DMS153 (cell line): ENCODE results near the gene HEXIM1.

ENCODE experiments used
- DNase-seq: peaks from one replicate; lab custom pipeline; 2025; lab: John Stamatoyannopoulos, UW

The HEXIM1 gene, protein sequence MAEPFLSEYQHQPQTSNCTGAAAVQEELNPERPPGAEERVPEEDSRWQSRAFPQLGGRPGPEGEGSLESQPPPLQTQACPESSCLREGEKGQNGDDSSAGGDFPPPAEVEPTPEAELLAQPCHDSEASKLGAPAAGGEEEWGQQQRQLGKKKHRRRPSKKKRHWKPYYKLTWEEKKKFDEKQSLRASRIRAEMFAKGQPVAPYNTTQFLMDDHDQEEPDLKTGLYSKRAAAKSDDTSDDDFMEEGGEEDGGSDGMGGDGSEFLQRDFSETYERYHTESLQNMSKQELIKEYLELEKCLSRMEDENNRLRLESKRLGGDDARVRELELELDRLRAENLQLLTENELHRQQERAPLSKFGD

DNA sequence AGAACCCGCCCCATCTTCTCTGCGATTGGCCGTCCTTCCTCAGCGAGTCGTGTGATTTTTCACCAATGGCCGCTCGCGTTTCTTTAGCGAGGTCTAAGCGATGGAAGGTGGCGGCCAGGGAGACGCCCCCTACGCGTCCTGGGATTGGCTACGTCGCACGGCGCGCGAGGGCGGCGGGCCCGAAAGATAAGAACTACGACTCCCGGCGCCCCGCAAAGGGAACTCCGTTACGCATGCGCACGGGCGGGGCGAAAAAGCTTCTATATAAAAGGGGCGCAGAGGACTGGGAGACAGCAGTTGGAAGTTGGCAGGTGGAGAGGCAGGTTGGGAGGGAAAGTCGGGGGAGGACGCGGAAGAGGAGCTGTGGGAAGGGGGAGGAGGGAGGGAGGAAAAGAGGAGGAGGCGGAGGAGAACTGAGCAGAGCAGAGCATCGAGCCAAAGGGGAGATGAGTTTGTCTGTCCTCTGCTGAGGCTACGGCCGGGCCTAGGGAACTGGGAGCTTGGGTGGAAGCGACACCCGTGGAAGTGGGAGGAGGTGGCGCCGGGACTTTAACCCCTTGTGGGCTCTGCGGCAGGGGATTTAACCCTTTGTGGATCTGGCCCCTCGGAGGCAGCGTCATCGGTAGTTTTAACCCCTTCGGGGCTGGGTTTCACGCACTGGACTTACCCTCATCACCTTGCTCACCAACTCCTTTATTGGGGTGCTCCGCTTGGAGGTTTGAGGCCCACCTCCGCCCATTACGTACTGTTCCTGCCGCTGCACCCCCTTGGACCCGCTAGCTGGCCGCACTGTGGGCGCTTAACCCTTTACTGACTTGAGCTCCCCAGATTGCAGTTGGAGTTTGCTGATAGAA is at the start of gene HEXIM1:
HEXIM1 (plus strand) TSS at position 293 of the 854 bp plus-strand sequence. CDS start 716 bp downstream, outside the sequence.
- DNase-seq: peak; percentile 100

GRCh38 chr17:45098869-45099616 is 49.2 kb upstream of the HEXIM1 start:
- peak; percentile 38 for DNase-seq

DNA sequence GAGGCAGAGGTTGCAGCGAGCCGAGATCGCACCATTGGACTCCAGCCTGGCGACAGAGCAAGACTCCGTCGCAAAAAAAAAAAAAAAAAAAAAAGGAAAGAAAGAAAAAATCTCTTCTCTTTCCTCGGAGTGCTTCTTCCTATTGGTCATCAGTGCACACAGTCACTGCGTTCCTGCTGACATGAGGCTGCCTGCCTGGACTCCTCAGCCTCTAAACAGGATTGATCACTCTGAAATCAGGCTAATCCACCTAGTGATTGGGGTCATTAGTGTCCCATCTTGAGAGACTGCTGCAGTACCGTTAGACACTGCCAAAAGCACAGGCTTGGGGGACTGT is 46.8 kb upstream of the HEXIM1 start:
- no peak for DNase-seq

DNA sequence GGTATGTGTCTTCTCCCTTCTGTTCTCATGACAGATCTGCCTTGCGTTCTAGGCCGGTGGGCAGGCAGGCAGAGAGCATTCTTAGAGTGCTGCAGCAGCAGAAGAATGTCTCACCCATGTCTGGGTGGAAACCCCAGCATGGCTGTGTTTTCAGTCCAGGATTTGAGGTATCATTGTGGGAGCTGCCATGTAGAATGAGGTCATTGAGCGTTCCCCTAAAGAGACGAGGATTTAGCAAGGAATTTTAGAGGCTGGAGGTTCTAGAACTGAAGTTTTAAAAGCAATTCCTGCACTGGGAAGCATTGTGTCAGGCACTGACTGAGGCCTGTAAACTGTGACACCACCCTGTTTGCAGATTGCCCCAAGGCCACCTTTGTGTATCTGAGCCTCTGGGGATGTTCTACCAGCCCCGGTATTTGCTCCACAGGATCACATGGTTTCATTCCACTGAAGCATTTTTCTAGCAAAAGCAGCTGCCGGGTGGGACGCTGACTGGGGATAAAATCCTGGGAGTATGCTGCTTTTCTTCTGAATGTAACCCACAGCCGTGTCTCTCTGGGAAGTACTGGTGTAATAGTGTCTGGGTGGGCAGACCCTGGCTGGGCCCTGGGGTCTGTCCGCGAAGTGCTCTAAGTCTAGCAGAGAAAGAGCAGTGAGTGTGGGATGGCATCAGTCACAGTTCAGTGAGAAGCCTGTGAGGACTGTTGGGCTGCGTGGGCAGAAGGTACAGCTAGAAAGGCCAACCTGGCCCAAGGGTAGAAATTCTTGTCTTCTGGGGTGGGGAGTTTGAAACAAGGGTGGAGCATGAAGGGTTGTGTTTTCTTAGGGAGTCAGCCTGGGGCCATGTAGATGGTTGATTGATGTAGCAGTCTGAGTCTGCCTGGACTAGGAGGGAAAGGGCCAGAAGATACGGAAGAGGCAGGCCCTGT is 46.1 kb upstream of the HEXIM1 start:
- no peak for DNase-seq

GRCh38 chr17:45102856-45103255 is 45.4 kb upstream of the HEXIM1 start:
- no peak for DNase-seq

DNA sequence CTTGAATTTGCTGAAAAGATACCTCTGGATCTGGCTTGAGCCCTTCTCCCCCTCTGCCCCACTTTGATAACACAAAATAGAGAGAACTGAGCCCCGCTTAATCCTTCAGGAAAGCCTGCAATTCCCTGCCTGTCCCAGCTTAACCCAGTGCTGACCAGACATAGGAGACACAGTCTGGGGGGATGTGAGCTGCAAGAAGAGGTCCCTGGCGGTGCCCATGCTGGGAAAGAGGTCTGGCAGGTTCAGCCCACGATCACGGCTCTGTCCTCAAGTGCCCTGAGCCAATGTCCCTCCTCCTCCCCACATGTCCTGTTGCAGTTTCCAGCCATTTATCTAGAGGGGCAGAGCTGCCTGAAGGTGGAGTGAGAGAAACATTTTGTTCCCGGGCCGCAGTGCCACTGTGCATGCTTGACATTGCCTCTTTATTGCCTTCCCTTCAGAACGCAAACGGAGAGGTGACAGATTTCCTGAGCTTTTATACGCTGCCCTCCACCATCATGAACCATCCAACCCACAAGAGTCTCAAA is 44.9 kb upstream of the HEXIM1 start:
- DNase-seq: no peak

- no peak for DNase-seq
These were observed 44.2 kb upstream of the HEXIM1 start for GRCh38 chr17:45104029-45104428.

DNA sequence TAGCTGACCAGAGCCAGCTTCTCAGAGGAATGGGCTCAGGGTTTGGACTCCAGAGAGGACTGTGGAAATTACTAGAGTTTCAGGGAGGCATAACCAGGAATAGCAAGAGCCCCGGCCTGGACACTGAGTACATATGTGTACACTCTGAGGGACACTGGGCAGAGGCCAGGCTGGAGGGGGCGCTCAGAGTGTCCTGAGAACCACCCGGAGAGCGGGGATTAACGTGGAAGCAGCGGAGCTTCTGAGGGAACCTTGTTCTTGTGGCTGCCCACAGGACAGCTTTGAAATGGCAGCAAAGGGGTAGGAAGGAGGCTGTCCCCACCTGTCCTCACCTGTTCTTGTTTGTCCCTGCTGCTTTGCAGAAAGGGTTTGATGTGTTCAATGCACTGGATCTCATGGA is 43.8 kb upstream of the HEXIM1 start:
- no peak for DNase-seq

DNA sequence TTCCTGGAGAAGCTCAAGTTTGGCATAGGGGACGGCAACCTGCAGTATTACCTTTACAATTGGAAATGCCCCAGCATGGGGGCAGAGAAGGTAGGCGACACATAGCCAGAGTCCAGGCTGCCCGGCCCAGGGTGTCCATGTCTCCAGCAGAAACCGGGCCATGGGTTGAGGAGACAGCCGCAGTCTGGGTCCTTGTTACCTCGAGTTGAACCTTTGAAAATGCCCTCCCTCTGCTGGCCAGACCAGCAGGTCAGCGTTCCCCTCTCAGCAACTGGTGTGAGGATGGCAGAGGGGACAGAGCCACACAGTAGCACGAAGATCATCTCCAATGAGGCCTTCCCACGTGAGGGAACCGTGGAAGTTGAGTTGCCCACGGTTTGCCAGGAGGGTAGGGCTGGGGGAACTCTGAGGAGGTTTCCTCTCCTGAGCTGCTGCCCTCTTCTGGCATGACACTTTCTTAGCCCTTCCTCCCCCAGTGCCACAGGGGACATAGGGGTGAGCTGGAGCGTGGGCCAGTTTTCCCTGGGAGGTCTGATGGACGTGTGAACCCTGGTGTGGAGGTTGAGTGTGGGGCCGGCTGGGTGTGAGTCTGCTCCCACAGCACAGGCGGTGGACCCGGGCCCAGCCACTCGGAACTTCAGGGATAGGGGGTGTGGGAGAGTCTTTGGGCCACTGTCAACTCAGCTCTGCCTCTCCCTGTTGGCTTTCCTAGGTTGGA is 43.2 kb upstream of the HEXIM1 start:
- DNase-seq: no peak

- no peak for DNase-seq
These were observed 42.2 kb upstream of the HEXIM1 start for GRCh38 chr17:45106096-45106495.

DNA sequence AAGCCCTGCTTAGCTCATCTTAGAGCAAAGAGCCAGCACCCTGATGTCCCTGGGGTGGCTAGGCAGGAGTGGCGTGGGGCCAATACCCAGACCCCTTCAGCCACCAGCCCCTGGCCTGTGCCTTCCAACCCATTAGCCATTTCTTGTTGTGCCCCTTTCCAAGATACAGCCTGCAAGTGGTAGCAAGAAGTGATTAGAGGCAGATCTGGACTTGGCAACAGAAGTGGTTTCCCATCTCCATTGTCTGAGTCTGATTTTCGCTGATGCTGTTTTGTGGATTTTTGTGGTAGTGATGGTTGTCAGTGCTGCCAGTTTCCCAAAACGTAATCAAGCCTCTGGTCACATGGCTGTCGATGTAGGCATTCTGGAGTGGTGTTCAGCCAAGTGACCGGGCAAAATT is 41.7 kb upstream of the HEXIM1 start:
- DNase-seq: no peak

DNA sequence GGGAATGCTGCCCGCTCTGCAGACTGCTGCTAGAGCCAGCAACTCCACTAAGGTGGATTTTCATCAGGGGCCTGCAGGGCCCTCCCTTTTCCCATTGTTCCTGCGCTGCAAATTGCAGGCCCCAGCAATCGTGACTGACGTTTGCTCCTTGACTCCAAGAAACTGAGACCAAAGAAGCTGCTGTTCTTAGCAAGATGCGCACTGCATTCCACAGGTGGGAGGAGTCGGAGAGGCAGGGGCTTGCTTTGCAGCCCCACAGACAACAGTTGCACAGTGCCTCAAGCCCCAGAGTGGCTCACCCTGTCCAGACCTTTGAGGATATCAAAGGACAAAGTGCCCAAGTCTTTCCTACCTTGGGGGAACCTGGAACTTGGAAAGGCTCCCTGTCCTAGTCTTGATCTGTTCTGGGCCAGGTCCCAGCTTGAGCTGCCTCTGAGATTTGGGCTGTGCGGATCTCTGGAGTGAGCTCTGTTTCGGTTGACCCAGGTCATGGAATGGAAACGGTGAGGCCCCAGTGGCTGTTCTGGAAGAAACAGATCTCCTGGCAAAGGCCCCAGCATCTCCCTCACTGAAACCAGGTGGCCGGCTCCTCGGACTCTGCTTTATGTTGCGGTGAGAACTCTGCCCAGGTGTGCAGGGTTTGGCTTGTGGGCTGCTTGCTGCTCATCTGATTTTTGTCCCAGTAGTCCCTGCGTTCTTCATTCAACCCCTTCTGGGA is 40.8 kb upstream of the HEXIM1 start:
- no peak for DNase-seq

DNA sequence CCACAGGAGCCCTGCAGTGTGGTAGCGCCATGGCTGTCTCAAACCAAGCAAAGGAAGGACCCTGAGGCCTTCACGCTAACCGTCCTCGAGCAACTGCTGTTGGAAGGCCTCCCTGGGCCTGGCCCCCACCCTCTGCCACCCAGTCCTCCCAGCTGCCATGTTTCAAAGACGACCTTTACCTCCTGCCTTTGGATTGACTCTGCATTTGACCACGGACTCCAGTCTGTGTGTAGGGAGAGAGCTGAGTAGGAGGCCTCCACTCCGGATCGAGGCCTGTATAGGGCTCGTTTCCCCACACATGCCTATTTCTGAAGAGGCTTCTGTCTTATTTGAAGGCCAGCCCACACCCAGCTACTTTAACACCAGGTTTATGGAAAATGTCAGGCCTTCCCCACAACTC is 40.2 kb upstream of the HEXIM1 start:
- no peak for DNase-seq

DNA sequence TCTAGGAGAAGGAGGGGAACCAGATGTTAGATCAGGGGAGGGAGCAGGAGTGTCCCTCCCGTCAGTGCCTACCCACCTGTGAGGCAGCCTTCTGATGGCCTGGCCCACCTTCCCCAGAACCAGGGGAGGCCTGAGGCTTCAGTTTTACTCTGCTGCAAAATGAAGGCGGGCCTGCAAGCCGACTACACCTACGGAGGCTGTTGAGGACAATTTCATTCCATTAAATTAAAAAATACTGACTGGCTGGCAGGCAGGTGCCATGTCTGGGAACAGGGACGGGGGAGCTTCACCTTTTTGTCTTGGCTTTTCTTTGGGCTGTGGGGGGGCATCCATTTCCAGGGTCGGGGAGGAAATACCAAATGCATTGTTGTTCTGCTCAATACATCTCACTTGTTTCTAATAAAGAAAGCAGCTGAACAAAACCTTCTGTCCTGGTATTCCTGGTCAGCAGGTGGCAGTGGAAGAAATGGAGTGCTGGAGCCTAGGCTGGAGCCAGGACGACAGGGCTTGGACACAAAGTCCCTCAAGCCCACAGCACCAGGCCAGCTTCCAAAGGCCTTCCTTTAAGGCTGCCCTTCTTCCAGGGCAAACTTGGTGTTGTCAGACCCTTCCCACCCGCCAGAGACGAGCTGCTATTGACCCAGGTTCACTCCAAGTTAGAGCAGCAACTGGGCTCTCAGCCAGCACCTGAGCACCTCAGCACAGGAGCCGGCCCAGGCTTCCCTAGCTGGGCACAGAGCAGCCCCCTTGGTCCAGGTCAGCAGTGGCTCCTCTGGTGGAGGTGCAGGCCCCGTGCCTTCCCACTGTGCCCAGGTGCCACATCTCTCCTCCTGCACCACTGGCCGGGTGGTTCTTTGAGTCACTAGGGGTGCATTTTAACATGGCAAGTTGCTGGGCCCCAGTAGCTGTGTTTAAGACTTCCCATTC is 39.4 kb upstream of the HEXIM1 start:
- no peak for DNase-seq

GRCh38 chr17:45110676-45111611 is 37.3 kb upstream of the HEXIM1 start:
- DNase-seq: no peak

- DNase-seq: no peak
These were observed 36.4 kb upstream of the HEXIM1 start for GRCh38 chr17:45111850-45112249.

DNA sequence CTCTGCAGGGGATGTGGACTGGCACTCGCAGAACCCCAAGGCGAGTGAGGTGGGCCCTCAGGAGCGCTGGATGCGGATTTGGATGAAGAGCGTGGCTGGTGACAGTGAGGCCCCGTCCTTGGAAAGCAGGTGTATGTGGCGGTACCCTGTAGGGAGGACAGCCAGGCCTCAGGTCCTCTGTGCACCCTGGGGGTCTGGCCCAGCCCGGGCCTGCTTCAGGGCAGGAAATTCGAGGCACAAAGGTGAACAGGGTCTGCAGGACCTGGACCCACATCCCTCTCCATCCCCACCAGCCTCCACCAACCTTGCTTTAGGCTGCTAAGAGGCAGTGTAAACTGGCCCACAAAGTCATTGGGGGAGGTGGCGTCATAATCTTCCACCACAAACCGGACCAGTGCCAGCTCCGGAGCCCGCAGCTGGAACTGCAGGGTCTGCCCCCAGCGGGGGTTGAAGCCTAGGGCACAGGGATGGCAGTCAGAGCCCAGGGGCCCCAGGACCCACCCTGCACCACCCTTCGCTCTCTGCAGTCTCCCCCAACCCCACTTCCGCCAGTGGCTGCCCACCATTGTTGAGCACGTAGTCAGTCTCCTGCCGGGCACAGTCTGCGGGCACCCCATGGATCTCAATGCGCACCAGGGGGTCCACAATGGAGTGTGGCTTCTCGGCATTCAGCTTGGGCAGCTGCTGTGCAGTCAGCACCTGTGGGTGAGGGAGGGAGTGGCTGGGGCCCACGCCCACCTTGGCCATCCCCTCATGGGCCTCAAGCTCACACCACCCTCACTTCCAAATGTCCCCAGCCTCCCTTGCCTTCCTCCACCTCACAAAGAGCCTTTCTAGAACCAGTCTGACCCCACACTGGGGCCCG is 35.5 kb upstream of the HEXIM1 start:
- no peak for DNase-seq
